BE2C (cell line): ENCODE data around the gene MAP6.

Experiments used
- DNase-seq: peaks from one replicate; pipeline ENCODE4 v3.0.0-alpha.2; 2020
- H3K27me3 ChIP-seq: fragments of 250-450 bp; sonication (Bioruptor Pico); 2 replicates; pipeline ENCODE4 v1.5.1; 2020; ENCODE audit warnings: mild to moderate bottlenecking
- H3K36me3 ChIP-seq: fragments of 250-450 bp; sonication (Bioruptor Pico); 2 replicates; pipeline ENCODE4 v1.5.1; 2020; ENCODE audit warnings: mild to moderate bottlenecking
- H3K4me1 ChIP-seq: fragments of 250-450 bp; sonication (Bioruptor Pico); 2 replicates; pipeline ENCODE4 v1.5.1; 2020
- H3K4me3 ChIP-seq: 2 replicates; pipeline ENCODE4 v1.5.1; 2011; ENCODE audit warnings: low read depth, low read length
- H3K9me3 ChIP-seq: fragments of 250-450 bp; sonication (Bioruptor Pico); 2 replicates; pipeline ENCODE4 v1.5.1; 2020
- CTCF ChIP-seq: IDR thresholded peaks from 2 replicates; pipeline ENCODE4 v1.5.1; 2012; ENCODE audit warnings: mild to moderate bottlenecking, low read depth, low read length

MAP6 gene

GRCh38 chr11:75549370-75549958 is 119.4 kb downstream of the MAP6 start:
- no peak for TF ChIP-seq CTCF

GRCh38 chr11:75548595-75549272 is 120.1 kb downstream of the MAP6 start:
- H3K4me3 ChIP-seq = no peak overlapping the region
- H3K27me3 ChIP-seq = no peaks in the 10 kb centered on the region
- H3K9me3 ChIP-seq = no peaks in the 10 kb centered on the region; the same call in 1 of the 2 replicates
- H3K36me3 ChIP-seq = no peaks in the 10 kb centered on the region
- no peak for TF ChIP-seq CTCF
- DNase-seq = no peak
- peaks cover 7% of the 10 kb centered on the region for H3K4me1 ChIP-seq

More at GRCh38 chr11:75549370-75549958, 119.4 kb downstream of the MAP6 start:
- Histone ChIP-seq H3K4me3 (no peak overlapping the region), H3K36me3 (no peaks in the 10 kb centered on the region), H3K27me3 (no peaks in the 10 kb centered on the region), H3K9me3 (no peaks in the 10 kb centered on the region; the same call in 1 of the 2 replicates), H3K4me1 (peaks cover 11% of the 10 kb centered on the region)
- DNase-seq = no peak

GRCh38 chr11:75547617-75548058 is 121.2 kb downstream of the MAP6 start:
- peak; percentile 81 for DNase-seq
- no peak overlapping the region for H3K4me3 ChIP-seq
- no peaks in the 10 kb centered on the region for H3K27me3 ChIP-seq
- peak; percentile 91 for TF ChIP-seq CTCF
- no peaks in the 10 kb centered on the region for H3K36me3 ChIP-seq
- H3K4me1 ChIP-seq = no peaks in the 10 kb centered on the region
- H3K9me3 ChIP-seq = no peaks in the 10 kb centered on the region

GRCh38 chr11:75547177-75547576 is 121.7 kb downstream of the MAP6 start:
- Histone ChIP-seq H3K4me1 (no peaks in the 10 kb centered on the region), H3K27me3 (no peaks in the 10 kb centered on the region), H3K36me3 (no peaks in the 10 kb centered on the region), H3K9me3 (no peaks in the 10 kb centered on the region), H3K4me3 (no peak overlapping the region)
- TF ChIP-seq CTCF = no peak
- DNase-seq = no peak

- Histone ChIP-seq H3K4me1 (no peaks in the 10 kb centered on the region), H3K9me3 (no peaks in the 10 kb centered on the region), H3K27me3 (no peaks in the 10 kb centered on the region), H3K36me3 (no peaks in the 10 kb centered on the region), H3K4me3 (no peak overlapping the region)
- no peak for DNase-seq
- TF ChIP-seq CTCF = no peak
Observed at GRCh38 chr11:75543806-75544205, 125.0 kb downstream of the MAP6 start.

GRCh38 chr11:75542088-75542438 is 126.8 kb downstream of the MAP6 start:
- H3K27me3 ChIP-seq = no peaks in the 10 kb centered on the region
- no peak for TF ChIP-seq CTCF
- DNase-seq = no peak
- H3K4me3 ChIP-seq = no peak overlapping the region
- no peaks in the 10 kb centered on the region for H3K4me1 ChIP-seq
- no peaks in the 10 kb centered on the region for H3K36me3 ChIP-seq
- no peaks in the 10 kb centered on the region for H3K9me3 ChIP-seq
